GM13977 (cell line): ENCODE measurements around the gene GNG8.

Experiments used
- DNase-seq: peaks from one replicate; pipeline ENCODE4 v3.0.0; 2012; ENCODE audit warnings: low spot score
- in situ Hi-C: fragments of 300-500 bp; cut with MboI; formaldehyde crosslinking; loops from one replicate; pipeline ENCODE4 v1.12.0; 2022; ENCODE audit warnings: low sequenced_read_pairs, low pct_unique_long_range_greater_than_20kb, mixed read lengths, inconsistent platforms; ENCODE audit not compliant: unreplicated experiment
- TF ChIP-seq, protein P1 (sequence below): IDR thresholded peaks from 2 replicates; pipeline ENCODE4 v1.5.1; 2012; ENCODE audit warnings: mild to moderate bottlenecking, control low read depth; ENCODE audit not compliant: insufficient read depth; ENCODE audit errors: extremely low read depth, missing control alignments

GNG8 gene

DNA sequence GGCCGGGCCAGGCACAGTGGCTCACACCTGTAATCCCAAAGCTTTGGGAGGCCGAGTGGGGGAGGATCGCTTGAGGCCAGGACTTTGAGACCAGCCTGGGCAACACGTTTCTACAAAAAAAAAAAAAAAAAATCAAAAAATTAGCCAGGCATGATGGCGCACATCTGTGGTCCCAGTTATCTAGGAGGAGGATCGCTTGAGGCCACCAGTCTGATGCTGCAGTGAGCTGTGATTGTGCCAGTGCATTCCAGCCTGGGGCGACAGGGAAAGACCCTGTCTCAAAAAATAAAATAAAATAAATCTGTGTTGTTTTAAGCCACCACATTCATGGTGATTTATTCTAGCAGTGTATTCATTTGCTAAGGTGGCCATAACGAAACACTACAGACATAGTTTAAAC, 29.1 kb upstream of the GNG8 start:
- TF ChIP-seq, protein P1, sequence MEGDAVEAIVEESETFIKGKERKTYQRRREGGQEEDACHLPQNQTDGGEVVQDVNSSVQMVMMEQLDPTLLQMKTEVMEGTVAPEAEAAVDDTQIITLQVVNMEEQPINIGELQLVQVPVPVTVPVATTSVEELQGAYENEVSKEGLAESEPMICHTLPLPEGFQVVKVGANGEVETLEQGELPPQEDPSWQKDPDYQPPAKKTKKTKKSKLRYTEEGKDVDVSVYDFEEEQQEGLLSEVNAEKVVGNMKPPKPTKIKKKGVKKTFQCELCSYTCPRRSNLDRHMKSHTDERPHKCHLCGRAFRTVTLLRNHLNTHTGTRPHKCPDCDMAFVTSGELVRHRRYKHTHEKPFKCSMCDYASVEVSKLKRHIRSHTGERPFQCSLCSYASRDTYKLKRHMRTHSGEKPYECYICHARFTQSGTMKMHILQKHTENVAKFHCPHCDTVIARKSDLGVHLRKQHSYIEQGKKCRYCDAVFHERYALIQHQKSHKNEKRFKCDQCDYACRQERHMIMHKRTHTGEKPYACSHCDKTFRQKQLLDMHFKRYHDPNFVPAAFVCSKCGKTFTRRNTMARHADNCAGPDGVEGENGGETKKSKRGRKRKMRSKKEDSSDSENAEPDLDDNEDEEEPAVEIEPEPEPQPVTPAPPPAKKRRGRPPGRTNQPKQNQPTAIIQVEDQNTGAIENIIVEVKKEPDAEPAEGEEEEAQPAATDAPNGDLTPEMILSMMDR, result no peak
- in situ Hi-C loops, result loop anchor here (10.0 kb wide), 1 partner anchor 130 kb away; no protein-coding TSS in a partner anchor
- DNase-seq, result no peak

DNA sequence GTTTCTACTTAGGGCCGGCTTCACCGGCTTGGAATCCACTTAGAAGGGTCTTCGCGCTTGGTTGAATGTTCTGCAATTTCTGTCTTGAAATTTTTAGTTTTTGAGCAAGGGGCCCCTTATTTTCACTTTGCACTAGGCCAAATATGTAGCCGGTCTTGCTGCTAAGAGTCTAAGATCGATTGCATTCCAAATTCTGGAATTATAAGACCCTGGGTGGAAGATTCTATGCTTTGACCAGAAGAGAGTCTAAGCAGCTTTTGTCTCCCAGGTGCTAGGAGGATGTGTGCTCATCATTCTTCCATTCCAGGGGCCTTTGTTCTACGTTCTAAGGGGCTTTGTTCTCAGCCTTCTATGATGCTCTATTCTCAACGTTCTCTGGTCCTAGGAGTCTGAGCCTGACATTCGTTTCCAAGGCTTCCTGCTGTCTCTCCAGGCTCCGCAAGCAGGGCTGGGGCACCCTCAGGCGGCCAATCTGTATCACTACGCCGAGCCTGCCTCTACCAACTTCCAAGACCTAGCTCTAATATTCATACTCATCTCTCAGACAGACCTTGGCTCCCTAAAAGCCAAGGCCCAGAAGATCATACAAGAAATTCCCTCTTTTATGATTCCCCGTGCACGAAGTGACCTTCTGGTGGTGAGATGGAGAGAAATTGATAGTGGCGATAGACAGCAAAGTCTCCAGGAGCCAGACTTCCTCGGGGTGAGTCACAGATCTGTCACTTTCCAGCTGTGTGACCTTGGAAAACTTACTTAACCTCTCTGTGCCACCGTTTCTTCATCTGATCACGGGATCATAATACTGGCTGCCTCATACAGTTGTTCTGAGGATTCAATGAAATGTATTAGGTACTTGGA, 26.0 kb upstream of the GNG8 start:
- in situ Hi-C loops, result loop anchor here (5.0 to 10.0 kb wide), 2 partner anchors 50 to 127 kb away; no protein-coding TSS in a partner anchor
- TF ChIP-seq, protein P1, result peak; percentile 89
- DNase-seq, result peak; percentile 82

DNA sequence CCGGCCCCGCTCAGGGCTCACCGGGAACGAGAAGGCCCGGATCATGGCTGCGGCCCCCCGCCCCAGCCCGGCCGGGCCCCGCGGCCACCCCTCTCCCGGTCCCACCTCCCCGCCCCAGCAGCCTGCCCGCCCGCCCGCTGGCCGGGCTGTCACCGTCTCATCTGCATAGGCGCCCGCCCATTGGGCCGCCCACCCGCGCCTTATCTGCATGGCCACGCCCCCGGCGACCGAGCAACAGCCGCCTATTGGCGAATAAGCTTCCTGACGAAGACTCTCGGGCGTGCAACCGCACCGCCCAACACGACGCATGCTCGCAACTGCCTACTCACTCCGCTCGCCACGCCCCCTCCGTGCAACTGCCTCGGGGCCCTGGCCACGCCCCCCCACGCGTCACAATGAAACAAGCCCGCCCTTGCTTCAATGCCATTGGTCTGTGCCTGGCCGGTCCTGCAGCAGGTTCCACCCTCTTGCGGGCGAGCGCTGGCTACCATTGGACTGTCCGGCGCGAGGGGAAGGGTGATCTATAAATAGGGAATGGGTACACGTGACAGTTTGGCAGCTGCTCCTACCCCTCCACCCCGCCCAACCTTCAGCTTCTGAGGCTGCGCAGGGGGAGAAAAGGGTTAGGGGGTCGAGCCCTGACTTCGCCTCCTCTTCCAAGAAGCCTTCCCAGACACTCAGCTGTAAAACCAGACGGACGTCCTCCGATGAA, 25.2 kb upstream of the GNG8 start, which contains the start of gene DACT3:
Gene DACT3 (minus strand): TSS at position 163 of the 712 bp plus-strand sequence. CDS start 118 bp downstream, at position 45.
- in situ Hi-C loops, result loop anchor here (5.0 to 10.0 kb wide), 2 partner anchors 49 to 126 kb away; no protein-coding TSS in a partner anchor
- peak; percentile 100 for DNase-seq
- TF ChIP-seq, protein P1, result no peak

DNA sequence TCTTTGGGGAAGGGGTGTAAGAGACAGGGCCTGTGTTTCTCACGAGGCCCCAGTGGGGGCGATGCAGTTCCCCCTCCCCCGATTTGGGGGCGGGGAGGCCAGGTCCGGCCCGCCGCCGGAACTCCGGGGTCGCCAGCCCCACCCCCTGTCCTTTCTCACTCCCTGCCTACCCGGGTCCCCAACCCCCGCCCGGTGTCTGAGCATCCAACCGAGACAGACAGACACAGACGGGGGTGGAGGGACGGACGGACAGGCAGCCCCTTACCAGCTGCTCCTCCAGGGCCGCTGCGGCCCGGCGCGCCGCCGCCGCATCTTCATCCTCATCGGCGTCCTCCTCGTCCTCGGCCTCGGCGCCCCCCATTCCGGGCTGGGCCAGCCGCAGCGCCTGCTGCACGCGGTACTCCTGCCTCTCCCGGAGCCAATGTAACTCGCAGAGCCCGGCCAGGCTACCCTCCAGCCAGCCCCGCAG, 24.6 kb upstream of the GNG8 start:
- peak; percentile 36 for DNase-seq
- in situ Hi-C loops, result loop anchor here (5.0 to 10.0 kb wide), 2 partner anchors 48 to 126 kb away; no protein-coding TSS in a partner anchor
- TF ChIP-seq, protein P1, result no peak

DNA sequence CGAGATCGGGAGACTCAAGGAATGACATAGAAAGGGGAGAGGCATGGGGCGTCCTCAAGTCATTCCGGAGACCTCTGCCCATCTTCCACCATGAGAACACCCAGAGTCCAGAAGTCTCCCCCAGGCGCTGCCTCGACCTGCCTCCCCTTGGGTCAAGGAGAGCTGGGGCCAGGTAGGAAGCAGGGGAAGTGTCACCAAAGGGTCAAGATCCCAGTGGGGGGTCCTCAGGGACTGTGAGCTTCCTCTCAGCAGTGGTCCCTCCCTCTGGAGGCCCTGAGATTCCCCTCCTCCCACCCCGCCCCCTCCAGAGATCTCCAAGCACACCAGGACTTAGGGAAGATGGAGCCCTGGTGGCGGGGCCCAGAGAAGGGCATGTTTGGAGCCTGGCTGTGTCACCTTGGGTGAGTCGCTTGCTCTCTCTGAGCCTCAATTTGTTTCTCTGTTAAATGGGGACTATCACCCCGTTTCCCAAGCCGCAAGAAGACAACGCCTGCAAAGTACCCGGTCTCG, 24.1 kb upstream of the GNG8 start:
- in situ Hi-C loops, result loop anchor here (5.0 to 10.0 kb wide), 2 partner anchors 48 to 125 kb away; no protein-coding TSS in a partner anchor
- DNase-seq, result no peak
- TF ChIP-seq, protein P1, result no peak

DNA sequence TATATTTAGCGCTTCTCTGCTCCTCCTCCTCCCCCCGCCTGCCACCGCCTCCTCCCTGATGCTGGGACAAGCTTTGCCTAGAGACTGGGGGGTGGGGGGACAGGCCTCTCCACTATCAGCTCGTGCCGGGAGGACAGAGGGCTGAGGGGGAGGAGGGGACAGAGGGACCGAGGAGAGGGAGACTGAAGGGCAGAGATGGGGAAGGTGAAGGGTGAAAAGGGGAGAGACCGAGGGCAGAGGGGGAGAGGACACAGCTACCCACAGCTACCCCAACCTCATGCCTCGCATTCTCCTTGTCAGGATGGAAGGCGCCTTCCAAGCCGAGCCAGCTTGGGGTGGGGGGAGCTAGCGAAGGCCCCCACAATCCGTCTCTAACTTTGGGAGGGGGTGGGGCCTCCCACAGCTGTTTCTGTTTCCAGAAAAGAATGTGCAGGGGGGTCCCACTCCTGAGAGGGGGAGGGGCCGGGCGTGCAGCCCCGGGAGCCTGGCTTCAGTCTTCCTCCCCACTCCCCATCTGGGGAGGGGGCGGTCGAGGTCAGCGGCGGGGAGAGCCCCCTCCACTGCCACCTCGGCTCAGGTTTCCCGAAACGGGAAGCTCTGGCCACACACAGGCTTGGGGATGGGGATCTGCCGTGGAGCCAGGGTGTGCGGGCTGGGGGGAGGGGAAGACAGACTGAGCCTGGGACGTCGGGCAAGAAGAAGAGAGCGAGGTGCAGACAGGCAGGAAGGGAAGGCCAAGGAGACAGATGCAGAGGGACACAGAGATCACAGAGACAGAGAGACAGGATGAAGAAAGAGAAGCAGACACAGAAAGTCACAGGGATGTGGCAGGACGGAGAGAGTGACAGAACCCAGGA, 23.4 kb upstream of the GNG8 start:
- TF ChIP-seq, protein P1, result no peak
- in situ Hi-C loops, result loop anchor here (5.0 to 10.0 kb wide), 2 partner anchors 47 to 125 kb away; no protein-coding TSS in a partner anchor
- peak; percentile 37 for DNase-seq
